SU-DHL-6 (cell line): ENCODE results near the gene C6orf89.

Source experiments
- H2AFZ ChIP-seq: fragments of 200-600 bp; sonication (generic); 2 replicates; pipeline ENCODE4 v1.6.1; 2014; ENCODE audit warnings: low read depth, mild to moderate bottlenecking, moderate library complexity, mixed read lengths, antibody characterized with exemption, low read length; ENCODE audit not compliant: severe bottlenecking
- H3F3A ChIP-seq: fragments of 200-600 bp; shearing (Covaris generic); 2 replicates; pipeline ENCODE4 v1.6.0; 2016; ENCODE audit warnings: antibody characterized with exemption, mild to moderate bottlenecking; ENCODE audit not compliant: insufficient read depth
- H3K27ac ChIP-seq: fragments of 200-600 bp; sonication (generic); 2 replicates; pipeline ENCODE4 v1.5.1; 2016; ENCODE audit warnings: low read depth, mild to moderate bottlenecking, low read length, moderate library complexity, mixed read lengths
- H3K27me3 ChIP-seq: fragments of 200-600 bp; sonication (generic), shearing (Covaris generic); 2 replicates; pipeline ENCODE4 v1.6.0; 2014; ENCODE audit warnings: mild to moderate bottlenecking, low read length
- H3K36me3 ChIP-seq: fragments of 200-600 bp; sonication (generic); 2 replicates; pipeline ENCODE4 v1.6.1; 2014; ENCODE audit warnings: mild to moderate bottlenecking, low read length, mixed read lengths
- H3K4me2 ChIP-seq: fragments of 300-600, 200-600 bp; shearing (Covaris generic), sonication (generic); 2 replicates; pipeline ENCODE4 v1.6.0; 2014; ENCODE audit warnings: low read length, low read depth, mild to moderate bottlenecking; ENCODE audit not compliant: poor library complexity, severe bottlenecking
- H3K4me3 ChIP-seq: fragments of 200-600 bp; sonication (generic); 2 replicates; pipeline ENCODE4 v1.5.1; 2014; ENCODE audit warnings: antibody characterized with exemption, low read length, mild to moderate bottlenecking, mixed read lengths; ENCODE audit not compliant: insufficient read depth, poor library complexity, severe bottlenecking
- H3K79me2 ChIP-seq: fragments of 200-600 bp; sonication (generic); 2 replicates; pipeline ENCODE4 v1.6.1; 2014; ENCODE audit warnings: mild to moderate bottlenecking, low read length, moderate library complexity; ENCODE audit not compliant: insufficient read depth
- H3K9ac ChIP-seq: fragments of 200-600 bp; sonication (generic); 2 replicates; pipeline ENCODE4 v1.7.0; 2014; ENCODE audit warnings: mild to moderate bottlenecking, low read length
- H3K9me2 ChIP-seq: fragments of 200-600 bp; sonication (generic); replicated peaks from 2 replicates; pipeline ENCODE4 v1.6.1; 2014; ENCODE audit warnings: low read length; ENCODE audit not compliant: insufficient read depth
- H3K9me3 ChIP-seq: fragments of 200-600 bp; sonication (generic); 2 replicates; pipeline ENCODE4 v1.6.1; 2014; ENCODE audit warnings: low read length, mixed read lengths; ENCODE audit not compliant: insufficient read depth
- H4K20me1 ChIP-seq: fragments of 200-600 bp; sonication (generic); 2 replicates; pipeline ENCODE4 v1.6.1; 2014; ENCODE audit warnings: low read depth, mild to moderate bottlenecking, antibody characterized with exemption, low read length, moderate library complexity, mixed read lengths
- CTCF ChIP-seq: fragments of 200-600 bp; sonication (generic); IDR thresholded peaks from one replicate; pipeline ENCODE4 v1.5.1; 2017; ENCODE audit warnings: antibody characterized with exemption, mild to moderate bottlenecking, low read length, moderate library complexity; ENCODE audit not compliant: insufficient read depth, poor library complexity, severe bottlenecking
- EZH2phosphoT487 ChIP-seq: fragments of 200-600 bp; sonication (generic), shearing (Covaris generic); conservative IDR thresholded peaks from 2 replicates; pipeline ENCODE4 v1.6.1; 2018; ENCODE audit warnings: mild to moderate bottlenecking, antibody characterized with exemption, low read length, moderate library complexity, mixed read lengths

The C6orf89 gene

GRCh38 chr6:36924131-36924530 lies 38.4 kb downstream of the C6orf89 start:
- Histone ChIP-seq H3K27ac (no peak overlapping the region), H3K9me2 (no peaks in the 10 kb centered on the region), H3K79me2 (no peaks in the 10 kb centered on the region), H3K9ac (no peak overlapping the region), H3K4me3 (no peak overlapping the region), H3K9me3 (no peaks in the 10 kb centered on the region), H3K27me3 (no peaks in the 10 kb centered on the region), H4K20me1 (no peaks in the 10 kb centered on the region), H2AFZ (no peak overlapping the region), H3F3A (no peaks in the 10 kb centered on the region), H3K36me3 (peaks cover 24% of the 10 kb centered on the region), H3K4me2 (no peak overlapping the region)
- TF ChIP-seq EZH2phosphoT487 (no peak), CTCF (no peak)

- Histone ChIP-seq H3K9me3 (no peaks in the 10 kb centered on the region), H4K20me1 (no peaks in the 10 kb centered on the region), H3K27me3 (no peaks in the 10 kb centered on the region), H3K4me3 (no peak overlapping the region), H3K36me3 (peaks cover 19% of the 10 kb centered on the region), H2AFZ (no peak overlapping the region), H3K79me2 (no peaks in the 10 kb centered on the region), H3K27ac (no peak overlapping the region), H3K9me2 (no peaks in the 10 kb centered on the region), H3F3A (no peaks in the 10 kb centered on the region), H3K9ac (no peak overlapping the region), H3K4me2 (no peak overlapping the region)
- TF ChIP-seq EZH2phosphoT487 (no peak), CTCF (no peak)
Observed at GRCh38 chr6:36924778-36925374, 39.1 kb downstream of the C6orf89 start.

- H3K4me2 ChIP-seq = no peak overlapping the region
- H3K36me3 ChIP-seq = peaks cover 10% of the 10 kb centered on the region; the same call in 1 of the 2 replicates
- no peak overlapping the region for H3K9ac ChIP-seq
- no peak overlapping the region for H2AFZ ChIP-seq
- no peaks in the 10 kb centered on the region for H3F3A ChIP-seq
- no peaks in the 10 kb centered on the region for H3K9me3 ChIP-seq
- H3K9me2 ChIP-seq = no peaks in the 10 kb centered on the region
- no peak overlapping the region for H3K27ac ChIP-seq
- no peaks in the 10 kb centered on the region for H3K27me3 ChIP-seq
- TF ChIP-seq CTCF (no peak), EZH2phosphoT487 (no peak)
- H4K20me1 ChIP-seq = no peaks in the 10 kb centered on the region
- H3K79me2 ChIP-seq = no peaks in the 10 kb centered on the region
- H3K4me3 ChIP-seq = no peak overlapping the region
Observed at GRCh38 chr6:36925809-36926208, 40.1 kb downstream of the C6orf89 start.
